OCI-LY1 (cell line): Measurements from ENCODE around the gene PAGE2B.

Source experiments
- CTCF ChIP-seq: fragments of 200-600 bp; sonication (generic), shearing (Covaris generic); IDR thresholded peaks from 2 replicates; pipeline ENCODE4 v1.5.1; 2017; ENCODE audit warnings: mild to moderate bottlenecking, antibody characterized with exemption, low read length, moderate library complexity, mixed read lengths
- EZH2 ChIP-seq: fragments of 200-600 bp; sonication (generic), shearing (Covaris generic); IDR thresholded peaks from 2 replicates; pipeline ENCODE4 v1.8.0; 2017; ENCODE audit warnings: borderline replicate concordance, mixed run types, mild to moderate bottlenecking, antibody characterized with exemption, low read length, moderate library complexity, mixed read lengths

- no peak for TF ChIP-seq CTCF
- TF ChIP-seq EZH2, result no peak
Measured at GRCh38 chrX:55056820-55057674, 17.8 kb upstream of the PAGE2B start.
